ENCODE measurements around the gene SLC25A10.

DNA sequence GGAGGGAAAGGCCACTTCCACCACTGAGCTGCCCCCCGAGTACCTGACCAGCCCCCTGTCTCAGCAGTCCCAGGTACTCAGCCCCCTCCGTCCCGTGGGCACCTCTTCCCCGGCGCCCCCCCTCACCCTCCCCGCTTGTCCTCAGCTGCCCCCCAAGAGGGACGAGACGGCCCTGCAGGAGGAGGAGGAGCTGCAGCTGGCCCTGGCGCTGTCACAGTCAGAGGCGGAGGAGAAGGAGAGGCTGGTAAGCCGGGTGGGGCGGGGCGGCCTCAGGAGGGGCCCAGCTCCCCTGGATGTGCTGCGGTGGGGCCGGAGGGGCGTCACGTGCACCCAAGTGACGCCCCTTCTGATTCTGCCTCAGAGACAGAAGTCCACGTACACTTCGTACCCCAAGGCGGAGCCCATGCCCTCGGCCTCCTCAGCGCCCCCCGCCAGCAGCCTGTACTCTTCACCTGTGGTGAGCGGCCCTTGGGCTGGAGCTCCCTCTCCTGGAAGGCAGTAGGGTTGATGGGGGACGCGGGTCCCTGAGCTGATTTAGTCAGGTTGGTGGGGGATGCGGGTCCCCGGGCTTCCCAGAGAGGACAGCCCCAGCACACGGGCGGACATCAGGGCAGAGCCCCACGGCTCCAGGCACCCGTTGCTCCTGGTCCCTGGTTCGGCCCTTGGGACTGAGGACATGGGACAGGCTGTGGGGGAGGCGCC lies 18.4 kb upstream of the SLC25A10 start:
- TF ChIP-seq FOXA1 (IDR thresholded peaks at IDR 0.05) (no peak), SUZ12 (IDR thresholded peaks at IDR 0.05) (no peak), FOXM1 (IDR thresholded peaks at IDR 0.05; ENCODE audit: borderline replicate concordance) (no peak)
